Measurements from ENCODE around the gene RHO. TPM values are rescaled to one million over a fixed set of nuclear protein-coding genes. Genes with fewer than 3 reads are reported as not detected.
A peak's percentile ranks its signal among the peaks of the same experiment; 100 is the strongest.

RHO gene
- polyA plus RNA-seq, 1 of the 3 experiments (the other 2 are of a cell fraction): not detected

GRCh38 chr3:129519896-129520715 lies 8.3 kb upstream of the RHO start:
- POLR2A ChIA-PET: no interaction called here
- WGBS (ENCODE audit: low lambda C conversion rate): 84% methylated on average over 13 of the region's 15 CpGs
- H3K9me2 ChIP-seq: no peaks in the 10 kb centered on the region
- peak; percentile 49 for DNase-seq
- CTCF ChIA-PET: no interaction called here
- no peak overlapping the region for H3K4me2 ChIP-seq
- no peaks in the 10 kb centered on the region for H3K79me2 ChIP-seq (ENCODE audit: insufficient read depth)
- no peak overlapping the region for H3K4me3 ChIP-seq (ENCODE audit: low read depth in 2 of 2, low read length in 1 of 2)
- H3K9ac ChIP-seq: no peak overlapping the region
- H3K36me3 ChIP-seq (replicated peaks in 1 of 2; ENCODE audit: control insufficient read depth in 1 of 2, insufficient read depth in 2 of 2, low read length in 1 of 2): no peaks in the 10 kb centered on the region
- TF ChIP-seq RXRA (IDR thresholded peaks at IDR 0.05; ENCODE audit: borderline replicate concordance, low read depth) (no peak), TEAD4 (IDR thresholded peaks at IDR 0.05; ENCODE audit: borderline replicate concordance, insufficient read depth) (no peak), CTCF (IDR thresholded peaks at IDR 0.05) (no peak)
- H3K27me3 ChIP-seq (ENCODE audit: insufficient read depth): no peaks in the 10 kb centered on the region
- H3K4me1 ChIP-seq (ENCODE audit: control insufficient read depth in 1 of 2, insufficient read depth in 2 of 2, low read depth in 1 of 2, low read length in 1 of 2): peaks cover 0 to 15% of the 10 kb centered on the region in 2 experiments; a peak in 2 of 4 replicates
- H3K27ac ChIP-seq (ENCODE audit: low read depth in 2 of 2, low read length in 1 of 2): no peak overlapping the region
- H3F3A ChIP-seq (replicated peaks; ENCODE audit: insufficient read depth): no peaks in the 10 kb centered on the region
- H2AFZ ChIP-seq (ENCODE audit: low read depth): no peak overlapping the region
- H3K9me3 ChIP-seq: no peaks in the 10 kb centered on the region
- no peaks in the 10 kb centered on the region for H4K20me1 ChIP-seq (ENCODE audit: insufficient read depth)

GRCh38 chr3:129520960-129521359 lies 7.5 kb upstream of the RHO start:
- CTCF ChIA-PET: no interaction called here
- DNase-seq: peak; percentile 43

More at GRCh38 chr3:129520960-129521359, 7.5 kb upstream of the RHO start:
- Histone ChIP-seq H3K27me3 (ENCODE audit: insufficient read depth) (no peaks in the 10 kb centered on the region), H3K27ac (ENCODE audit: low read depth in 2 of 2, low read length in 1 of 2) (no peak overlapping the region), H3K9me3 (no peaks in the 10 kb centered on the region), H3K79me2 (ENCODE audit: insufficient read depth) (no peaks in the 10 kb centered on the region), H3K9ac (no peak overlapping the region), H3K9me2 (no peaks in the 10 kb centered on the region), H3K36me3 (replicated peaks in 1 of 2; ENCODE audit: control insufficient read depth in 1 of 2, insufficient read depth in 2 of 2, low read length in 1 of 2) (no peaks in the 10 kb centered on the region), H3K4me2 (no peak overlapping the region), H2AFZ (ENCODE audit: low read depth) (no peak overlapping the region), H3K4me1 (ENCODE audit: control insufficient read depth in 1 of 2, insufficient read depth in 2 of 2, low read depth in 1 of 2, low read length in 1 of 2) (peaks cover 0 to 15% of the 10 kb centered on the region in 2 experiments; a peak in 2 of 4 replicates), H3F3A (replicated peaks; ENCODE audit: insufficient read depth) (no peaks in the 10 kb centered on the region), H3K4me3 (ENCODE audit: low read depth in 2 of 2, low read length in 1 of 2) (no peak overlapping the region), H4K20me1 (ENCODE audit: insufficient read depth) (no peaks in the 10 kb centered on the region)
- POLR2A ChIA-PET: interaction anchor here (0.7 kb wide), 1 partner anchor 23 kb away, joined by 3 read pairs; no protein-coding TSS in a partner anchor
- 78% methylated on average over 4 of the region's 4 CpGs for WGBS (ENCODE audit: low lambda C conversion rate)
- no peak for TF ChIP-seq SIN3A (IDR thresholded peaks at IDR 0.05; ENCODE audit: borderline replicate concordance, low read depth, low read length)
- no peak for TF ChIP-seq TAF1 (IDR thresholded peaks at IDR 0.05; ENCODE audit: borderline replicate concordance, low read depth, low read length)
- no peak for TF ChIP-seq FOXM1 (IDR thresholded peaks at IDR 0.05; ENCODE audit: low read depth)
- TF ChIP-seq ZBTB33 (IDR thresholded peaks at IDR 0.05; ENCODE audit: borderline replicate concordance, low read depth): no peak
- TF ChIP-seq USF2 (IDR thresholded peaks at IDR 0.05; ENCODE audit: borderline replicate concordance, low read depth, low read length): no peak
- TF ChIP-seq MEF2A (IDR thresholded peaks at IDR 0.05; ENCODE audit: borderline replicate concordance, low read depth): no peak
